Stimulated activated CD8-positive, alpha-beta memory T cell treated with anti-CD3 and anti-CD28 coated beads, Interleukin-12 subunit alpha, Interleukin-12 subunit beta, amount 100 ng/mL, for 4 hours (primary cell): ENCODE measurements around the gene SAMSN1.

Experiments
- DNase-seq: peaks from one replicate; pipeline ENCODE4 v3.0.0-alpha.2; 2020; ENCODE audit warnings: low read depth

SAMSN1 gene

GRCh38 chr21:14545906-14546480, at the start of gene SAMSN1:
Gene SAMSN1, minus strand, starts transcription at chr21:14546315. Its CDS starts 54 bp downstream, at chr21:14546261.
- DNase-seq, result peak; percentile 25

- DNase-seq, result no peak
These were observed 49.3 kb upstream of the SAMSN1 start for GRCh38 chr21:14595449-14595848.

GRCh38 chr21:14594967-14595366, 48.9 kb upstream of the SAMSN1 start:
- no peak for DNase-seq

GRCh38 chr21:14593230-14593629, 47.1 kb upstream of the SAMSN1 start:
- no peak for DNase-seq

- DNase-seq, result no peak
These were observed 46.3 kb upstream of the SAMSN1 start for GRCh38 chr21:14592296-14593000.

GRCh38 chr21:14591882-14592281, 45.8 kb upstream of the SAMSN1 start:
- DNase-seq, result no peak

GRCh38 chr21:14591377-14591776, 45.3 kb upstream of the SAMSN1 start:
- DNase-seq, result no peak

- no peak for DNase-seq
These were observed 43.9 kb upstream of the SAMSN1 start for GRCh38 chr21:14589855-14590563.

GRCh38 chr21:14587266-14587665, 41.2 kb upstream of the SAMSN1 start:
- DNase-seq, result no peak

GRCh38 chr21:14585122-14585521, 39.0 kb upstream of the SAMSN1 start:
- no peak for DNase-seq

GRCh38 chr21:14584357-14585095, 38.4 kb upstream of the SAMSN1 start:
- no peak for DNase-seq

- DNase-seq, result no peak
These were observed 37.6 kb upstream of the SAMSN1 start for GRCh38 chr21:14583629-14584255.

GRCh38 chr21:14582934-14583628, 37.0 kb upstream of the SAMSN1 start:
- no peak for DNase-seq

GRCh38 chr21:14581902-14582457, 35.9 kb upstream of the SAMSN1 start:
- DNase-seq, result no peak

GRCh38 chr21:14573244-14573643, 27.1 kb upstream of the SAMSN1 start:
- DNase-seq, result no peak

- no peak for DNase-seq
These were observed 26.2 kb upstream of the SAMSN1 start for GRCh38 chr21:14572204-14572780.

- no peak for DNase-seq
These were observed 23.8 kb upstream of the SAMSN1 start for GRCh38 chr21:14569868-14570267.

GRCh38 chr21:14569026-14569621, 23.0 kb upstream of the SAMSN1 start:
- DNase-seq, result no peak

GRCh38 chr21:14567331-14568279, 21.5 kb upstream of the SAMSN1 start:
- no peak for DNase-seq
